ENCODE data around the gene CRYBG2.
"Not testable (repeated sequence)": the region's sequence is repeated elsewhere in the genome, so short reads cannot be mapped to it uniquely, and the experiment has no call there.

CRYBG2 gene

DNA sequence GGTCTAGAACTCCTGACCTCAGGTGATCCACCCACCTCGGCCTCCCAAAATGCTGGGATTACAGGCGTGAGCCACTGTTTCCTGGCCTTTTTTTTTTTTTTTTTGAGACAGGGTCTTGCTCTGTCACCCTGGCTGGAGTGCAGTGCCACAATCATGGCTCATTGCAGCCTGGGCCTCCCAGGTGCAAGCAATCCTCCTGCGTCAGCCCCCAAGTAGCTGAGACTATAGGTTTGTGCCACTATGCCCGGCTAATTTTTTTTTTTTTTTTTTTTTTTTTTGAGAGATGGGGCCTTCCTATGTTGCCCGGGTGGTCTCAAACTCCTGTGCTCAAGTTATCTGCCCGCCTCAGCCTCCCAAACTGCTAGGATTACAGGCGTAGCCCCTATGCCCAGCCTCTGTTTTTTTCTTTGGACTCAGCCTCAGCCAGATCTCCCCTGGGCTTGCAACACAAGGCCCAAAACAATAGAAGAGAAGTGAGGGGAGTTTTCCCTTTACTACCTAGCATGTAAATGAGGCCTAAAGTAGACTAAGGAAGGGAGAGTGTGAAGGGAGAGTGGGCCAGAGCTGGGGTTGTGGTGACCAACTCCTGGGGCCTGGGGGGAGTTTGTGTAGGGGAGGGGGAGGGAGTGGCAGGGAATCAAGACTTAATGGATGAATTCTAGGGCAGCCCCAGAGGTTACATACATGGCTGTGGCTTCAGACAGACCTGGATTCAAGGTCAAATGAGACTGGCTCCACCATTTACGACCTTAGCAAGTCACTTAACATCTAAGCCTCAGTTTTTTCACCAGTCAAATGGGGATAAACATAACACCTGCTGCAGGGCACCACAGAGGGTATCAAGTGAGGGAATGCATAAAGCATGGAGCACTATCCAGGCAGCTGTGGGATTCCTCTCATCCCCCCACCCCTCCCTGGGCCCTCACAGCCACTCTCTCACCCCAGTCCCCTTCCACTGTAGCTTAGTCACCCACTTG is 37.8 kb downstream of the CRYBG2 start:
- TF ChIP-seq POU2F2 (IDR thresholded peaks at IDR 0.05; ENCODE audit: low read depth, low read length) (no peak), TAF1 (IDR thresholded peaks at IDR 0.05; ENCODE audit: low read depth, low read length) (no peak), SPI1 (IDR thresholded peaks at IDR 0.05; ENCODE audit: low read depth, low read length) (no peak), PAX5 (IDR thresholded peaks at IDR 0.05; ENCODE audit: insufficient read depth, low read length, severe bottlenecking) (no peak), POLR2A (IDR thresholded peaks at IDR 0.05; ENCODE audit: low read depth, low read length) (no peak), POLR2AphosphoS5 (IDR thresholded peaks at IDR 0.05; ENCODE audit: low read depth, low read length) (no peak)
- no peak for DNase-seq (ENCODE audit: insufficient read length, low spot score)
- FAIRE-seq, result peak; percentile 78

DNA sequence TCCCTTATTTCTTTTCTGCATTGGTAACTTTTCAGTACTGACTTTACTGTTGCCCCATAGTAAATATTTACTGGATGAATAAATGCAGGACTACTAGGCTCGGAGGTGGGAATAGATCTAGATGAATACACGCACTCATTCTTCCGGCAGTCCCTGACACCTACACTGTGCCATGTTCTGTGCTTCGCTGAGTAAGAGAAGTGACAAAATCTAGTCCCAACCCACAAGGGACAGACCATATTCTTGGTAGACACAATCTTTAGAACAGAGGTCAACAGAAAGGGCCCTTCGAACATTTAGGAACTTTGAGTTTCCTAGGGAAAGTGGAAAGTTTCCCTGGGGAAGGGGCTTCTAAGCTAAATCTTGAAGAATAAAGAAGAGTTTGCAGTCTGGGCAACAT is 39.4 kb downstream of the CRYBG2 start:
- DNase-seq (ENCODE audit: insufficient read length, low spot score) (no peak), FAIRE-seq (peak; percentile 69)
- TF ChIP-seq POLR2AphosphoS5 (IDR thresholded peaks at IDR 0.05; ENCODE audit: low read depth, low read length), result no peak
- TF ChIP-seq POLR2A (IDR thresholded peaks at IDR 0.05; ENCODE audit: low read depth, low read length), result no peak
- no peak for TF ChIP-seq TAF1 (IDR thresholded peaks at IDR 0.05; ENCODE audit: low read depth, low read length)
- TF ChIP-seq SPI1 (IDR thresholded peaks at IDR 0.05; ENCODE audit: low read depth, low read length), result no peak
- TF ChIP-seq PAX5 (IDR thresholded peaks at IDR 0.05; ENCODE audit: insufficient read depth, low read length, severe bottlenecking), result no peak
- TF ChIP-seq POU2F2 (IDR thresholded peaks at IDR 0.05; ENCODE audit: low read depth, low read length), result no peak

DNA sequence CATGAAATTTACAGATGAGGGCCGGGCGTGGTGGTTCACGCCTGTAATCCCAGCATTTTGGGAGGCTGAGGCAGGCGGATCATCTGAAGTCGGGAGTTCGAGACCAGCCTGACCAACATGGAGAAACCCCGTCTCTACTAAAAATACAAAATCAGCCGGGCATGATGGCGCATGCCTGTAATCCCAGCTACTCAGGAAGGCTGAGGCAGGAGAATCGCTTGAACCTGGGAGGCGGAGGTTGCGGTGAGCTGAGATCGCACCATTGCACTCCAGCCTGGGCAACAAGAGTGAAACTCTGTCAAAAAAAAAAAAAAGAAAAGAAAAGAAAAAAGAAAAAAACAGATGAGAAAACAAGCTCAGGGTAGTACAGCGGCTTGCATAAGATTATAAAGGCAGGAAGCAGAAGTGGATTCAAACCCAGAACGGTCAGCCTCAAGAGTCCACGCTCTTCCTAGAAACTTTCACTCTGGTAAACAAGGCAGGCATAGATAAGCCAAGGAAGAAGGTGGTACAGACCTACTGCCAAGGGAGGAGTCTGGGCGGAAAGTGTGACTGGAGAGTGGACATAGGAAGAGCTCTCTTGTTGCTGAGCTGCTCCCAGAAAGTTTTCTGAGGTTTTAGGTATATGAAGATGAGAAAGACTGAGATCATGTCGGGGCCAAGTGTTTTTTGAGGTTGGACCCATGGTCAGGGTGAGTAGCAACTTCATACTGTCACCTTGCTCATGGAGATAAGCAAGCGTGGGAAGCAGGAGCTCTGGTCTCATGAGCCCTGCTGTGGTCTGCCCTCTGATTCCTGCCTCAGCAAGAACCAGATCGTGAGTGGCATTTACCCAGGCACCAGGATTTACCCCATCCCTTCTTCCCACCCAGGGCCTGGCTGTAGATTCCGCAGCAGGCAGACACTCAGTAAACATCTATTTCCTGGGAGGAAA is 45.7 kb downstream of the CRYBG2 start:
- not testable (repeated sequence) for FAIRE-seq; DNase-seq (ENCODE audit: insufficient read length, low spot score)

DNA sequence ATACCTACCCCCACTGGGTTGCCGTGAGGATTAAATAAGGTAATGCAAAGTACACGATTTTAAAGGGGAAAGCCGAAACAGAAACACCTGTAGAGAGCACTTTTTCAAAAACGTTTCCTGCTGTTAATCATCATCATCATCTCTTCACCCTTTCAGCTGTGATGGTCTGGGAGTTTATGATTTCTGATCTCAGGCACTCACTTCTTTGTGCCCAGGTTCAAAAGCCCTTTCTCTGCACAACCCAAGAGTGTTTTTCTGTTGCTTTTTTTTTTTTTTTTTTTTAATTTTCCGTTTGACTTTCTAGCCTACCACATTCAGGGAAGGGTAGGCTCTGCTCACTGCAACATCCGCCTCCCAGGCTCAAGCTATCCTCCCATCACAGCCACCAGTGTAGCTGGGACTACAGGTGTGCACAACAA is 46.6 kb downstream of the CRYBG2 start:
- FAIRE-seq (peak; percentile 16), DNase-seq (ENCODE audit: insufficient read length, low spot score) (no peak)
- TF ChIP-seq POLR2AphosphoS5 (IDR thresholded peaks at IDR 0.05; ENCODE audit: low read depth, low read length), result no peak
- no peak for TF ChIP-seq TAF1 (IDR thresholded peaks at IDR 0.05; ENCODE audit: low read depth, low read length)
- TF ChIP-seq POU2F2 (IDR thresholded peaks at IDR 0.05; ENCODE audit: low read depth, low read length), result no peak
- no peak for TF ChIP-seq POLR2A (IDR thresholded peaks at IDR 0.05; ENCODE audit: low read depth, low read length)
- TF ChIP-seq SPI1 (IDR thresholded peaks at IDR 0.05; ENCODE audit: low read depth, low read length), result no peak
- TF ChIP-seq PAX5 (IDR thresholded peaks at IDR 0.05; ENCODE audit: insufficient read depth, low read length, severe bottlenecking), result no peak

DNA sequence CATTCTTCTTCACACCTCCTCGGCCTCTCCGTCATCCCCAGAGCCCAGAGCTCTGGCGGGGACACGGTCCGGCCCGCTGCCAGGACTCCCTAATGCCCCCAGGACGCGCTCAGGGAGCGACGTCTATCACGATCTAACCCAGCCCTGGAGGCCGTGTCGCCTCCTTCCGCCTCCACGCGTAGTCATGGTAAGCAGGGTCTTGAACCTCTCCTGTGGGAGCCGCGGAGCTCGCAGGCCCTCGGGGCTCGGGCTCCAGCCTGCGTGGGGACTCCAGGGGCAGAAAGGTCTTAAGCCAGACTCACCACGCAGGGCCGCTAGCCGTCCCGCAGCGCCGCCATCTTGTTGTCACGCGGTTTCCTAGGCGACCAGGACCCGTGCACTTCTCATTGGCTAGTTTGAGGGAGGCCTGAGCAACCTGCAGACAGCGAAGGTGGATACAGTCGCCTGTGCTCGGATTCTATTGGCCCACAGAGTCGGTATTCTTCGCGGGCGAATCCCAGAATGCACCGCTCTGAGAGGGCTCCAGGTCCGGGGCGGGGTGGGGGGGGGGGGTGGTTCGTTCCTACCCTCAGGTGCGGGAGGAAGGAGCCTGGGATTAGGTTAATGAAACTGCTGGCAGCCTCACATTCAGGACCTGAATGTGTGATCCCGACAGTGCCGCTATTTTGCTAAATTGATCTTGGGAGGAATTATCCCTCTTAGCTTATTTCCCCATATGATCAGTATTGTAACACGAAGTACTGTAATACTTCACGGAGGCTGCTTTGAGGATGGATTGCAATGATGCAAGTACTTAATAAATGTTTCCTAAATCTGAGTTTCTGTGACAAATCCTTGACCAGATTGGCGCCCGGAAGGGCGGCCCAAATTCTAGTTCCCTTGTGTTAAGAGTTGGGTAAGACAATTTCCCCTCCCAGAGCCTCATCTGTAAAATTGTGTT is 47.4 kb downstream of the CRYBG2 start, which contains the start of gene UBXN11:
TSS of gene UBXN11 (minus strand) at position 347 of the 940 bp plus-strand sequence. CDS start 3,753 bp downstream, outside the sequence.
- peak; percentile 96 for FAIRE-seq
- TF ChIP-seq POU2F2 (IDR thresholded peaks at IDR 0.05; ENCODE audit: low read depth, low read length), result peak; percentile 30; the same call in 1 of the 2 replicates
- TF ChIP-seq POLR2A (IDR thresholded peaks at IDR 0.05; ENCODE audit: low read depth, low read length), result no peak; the same call in 1 of the 2 replicates
- DNase-seq (ENCODE audit: insufficient read length, low spot score), result peak; percentile 98

DNA sequence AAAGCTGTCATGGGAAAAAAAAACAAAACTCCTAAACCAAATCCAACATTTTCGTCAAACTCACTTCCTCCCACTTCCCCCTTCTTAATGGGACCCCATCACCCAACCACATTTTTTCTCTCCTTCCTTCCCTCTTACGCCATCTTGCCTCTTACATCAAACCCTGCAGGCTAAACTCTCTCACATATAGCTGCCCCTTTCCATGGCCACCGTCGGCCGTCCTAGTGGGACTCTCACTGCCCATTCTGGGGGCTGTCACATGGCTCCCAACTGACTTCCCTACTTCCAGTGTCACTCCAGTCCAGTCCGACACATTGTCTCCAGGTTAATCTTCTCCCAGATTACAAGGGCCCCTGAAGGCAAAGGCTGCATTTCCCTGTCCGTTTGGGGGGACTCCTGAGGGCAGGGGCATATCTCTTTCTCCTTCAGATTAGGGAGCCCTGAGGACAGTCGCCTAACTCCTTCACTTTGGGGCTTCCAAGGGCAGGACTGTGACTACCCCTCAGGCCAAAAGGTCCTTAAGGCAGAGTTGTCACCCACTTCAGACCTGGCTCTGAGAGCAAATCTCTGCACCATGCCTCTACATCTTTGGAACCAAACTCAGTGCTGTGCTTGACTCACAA is 48.2 kb downstream of the CRYBG2 start:
- FAIRE-seq, result peak; percentile 9
- DNase-seq (ENCODE audit: insufficient read length, low spot score), result no peak
- TF ChIP-seq SPI1 (IDR thresholded peaks at IDR 0.05; ENCODE audit: low read depth, low read length) (peak; percentile 56), TAF1 (IDR thresholded peaks at IDR 0.05; ENCODE audit: low read depth, low read length) (no peak)

DNA sequence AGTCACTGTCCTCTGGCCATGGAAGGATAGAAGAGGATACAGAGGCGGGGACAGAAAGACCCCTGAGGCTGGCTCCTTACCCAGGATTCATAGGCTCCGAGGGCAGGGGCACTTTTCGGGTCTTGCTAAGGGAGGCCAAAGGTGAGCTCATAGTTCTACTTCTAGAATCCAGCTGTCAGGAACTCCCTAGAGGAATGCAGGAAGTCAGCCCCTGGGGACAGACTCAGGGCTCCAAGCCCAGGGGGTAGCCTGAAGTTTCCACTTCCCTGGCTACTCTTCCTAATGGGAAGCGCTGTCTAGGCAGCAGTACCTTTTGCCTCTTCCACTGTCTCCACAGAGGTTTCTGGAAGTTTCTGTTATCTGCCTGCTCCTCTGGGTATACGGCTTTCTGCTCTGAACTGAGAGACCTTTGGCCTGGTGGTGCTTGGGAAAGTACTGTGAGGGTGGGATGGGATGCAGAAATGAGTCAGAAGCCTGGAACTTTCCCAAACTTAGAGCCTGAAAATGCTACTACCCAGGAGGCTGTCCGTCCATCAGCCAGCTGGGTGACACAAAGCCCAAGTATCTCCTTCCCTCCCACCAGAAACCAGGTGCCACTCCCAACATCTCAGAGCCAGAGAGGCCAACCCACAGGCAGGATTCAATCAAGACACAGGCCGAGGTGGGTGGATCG is 51.1 kb downstream of the CRYBG2 start:
- FAIRE-seq (no peak), DNase-seq (ENCODE audit: insufficient read length, low spot score) (no peak)
- TF ChIP-seq POLR2AphosphoS5 (IDR thresholded peaks at IDR 0.05; ENCODE audit: low read depth, low read length) (no peak), POU2F2 (IDR thresholded peaks at IDR 0.05; ENCODE audit: low read depth, low read length) (no peak), TAF1 (IDR thresholded peaks at IDR 0.05; ENCODE audit: low read depth, low read length) (no peak), PAX5 (IDR thresholded peaks at IDR 0.05; ENCODE audit: insufficient read depth, low read length, severe bottlenecking) (no peak), SPI1 (IDR thresholded peaks at IDR 0.05; ENCODE audit: low read depth, low read length) (no peak), POLR2A (IDR thresholded peaks at IDR 0.05; ENCODE audit: low read depth, low read length) (no peak)

DNA sequence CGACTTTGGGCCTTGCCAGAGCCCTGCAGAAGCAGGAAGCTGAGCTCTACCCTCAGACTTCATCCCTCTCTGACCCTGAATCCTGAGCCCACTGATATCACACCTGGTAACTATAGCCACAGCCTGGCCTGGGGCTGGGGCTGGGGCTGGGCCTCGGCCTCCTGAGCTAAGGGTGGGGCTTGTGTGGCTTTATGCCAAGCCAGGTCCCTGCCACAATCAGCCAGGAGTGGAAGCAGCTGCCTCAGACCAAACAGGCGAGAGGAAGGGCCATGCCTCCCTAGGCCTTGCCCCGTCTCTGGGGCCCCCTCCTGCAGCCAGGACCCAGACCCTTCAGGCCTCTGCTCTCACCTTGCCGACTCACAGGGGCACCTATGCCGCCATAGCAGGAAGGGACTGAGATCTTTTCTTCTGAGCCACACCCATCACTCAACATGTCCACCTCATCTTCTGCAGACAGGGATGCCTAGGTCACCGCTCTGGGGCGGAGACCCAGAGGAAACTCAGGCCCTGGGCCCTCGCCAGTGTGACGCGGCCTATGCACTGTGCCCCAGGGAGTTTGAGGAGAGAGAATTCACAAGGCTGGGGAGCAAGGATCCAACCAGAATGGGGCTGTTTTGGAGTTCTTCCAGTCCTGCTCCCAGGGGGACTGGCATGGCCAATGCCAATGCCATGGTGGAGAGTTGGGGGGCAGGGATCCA is 53.2 kb downstream of the CRYBG2 start:
- TF ChIP-seq SPI1 (IDR thresholded peaks at IDR 0.05; ENCODE audit: low read depth, low read length) (no peak), TAF1 (IDR thresholded peaks at IDR 0.05; ENCODE audit: low read depth, low read length) (no peak), PAX5 (IDR thresholded peaks at IDR 0.05; ENCODE audit: insufficient read depth, low read length, severe bottlenecking) (no peak), POLR2AphosphoS5 (IDR thresholded peaks at IDR 0.05; ENCODE audit: low read depth, low read length) (no peak), POU2F2 (IDR thresholded peaks at IDR 0.05; ENCODE audit: low read depth, low read length) (no peak), POLR2A (IDR thresholded peaks at IDR 0.05; ENCODE audit: low read depth, low read length) (no peak)
- FAIRE-seq (no peak), DNase-seq (ENCODE audit: insufficient read length, low spot score) (no peak)
